Adrenal gland (tissue), 12 donors: ENCODE results near the gene GLRA3. TPM values are rescaled to one million over a fixed set of nuclear protein-coding genes. Genes with fewer than 3 reads are reported as not detected.

Source experiments
- DNase-seq, 7 donors: peaks; one replicate each; pipeline ENCODE4 v3.0.0-alpha.2; 2019 to 2020
- H3K27ac ChIP-seq, 5 donors: fragments of 200-600 bp; sonication (generic) in 4 of 5; 1 replicate in 3 of 5; 2 replicates in 2 of 5; pipeline versions ENCODE4 v1.5.1 to v1.8.0; 2016 to 2020; ENCODE audit warnings: mild to moderate bottlenecking in 1 of 5
- H3K27me3 ChIP-seq: fragments of 200-600 bp; 2 replicates; pipeline ENCODE4 v1.8.0; 2021
- H3K36me3 ChIP-seq, 2 donors: fragments of 200-600 bp; replicated peaks in 1 of 2; 1 replicate in 1 of 2; 2 replicates in 1 of 2; pipeline versions ENCODE4 v1.5.1 to v1.8.0; 2018 to 2022
- H3K4me1 ChIP-seq, 2 donors: fragments of 200-600 bp; replicated peaks in 1 of 2; 1 replicate in 1 of 2; 2 replicates in 1 of 2; pipeline versions ENCODE4 v1.5.1 to v1.8.0; 2018 to 2021
- H3K4me3 ChIP-seq, 4 donors: fragments of 200-600 bp; sonication (generic) in 3 of 4; one replicate each; pipeline ENCODE4 v1.5.1; 2016 to 2018
- H3K9me3 ChIP-seq, 3 donors: fragments of 200-600 bp; sonication (generic) in 1 of 3; replicated peaks in 1 of 3; 1 replicate in 2 of 3; 2 replicates in 1 of 3; pipeline versions ENCODE4 v1.5.1 to v1.8.0; 2016 to 2021
- CTCF ChIP-seq, 6 experiments: fragments of 450-650 bp in 4 of 6; fragments of 200-600 bp in 2 of 6; sonication (generic) in 1 of 6; IDR thresholded peaks; 1 replicate in 5 of 6; 2 replicates in 1 of 6; pipeline versions ENCODE4 v1.5.1 to v1.8.0; 2016 to 2021; ENCODE audit warnings: antibody characterized with exemption in 6 of 6, mild to moderate bottlenecking in 2 of 6, moderate library complexity in 1 of 6
- POLR2A ChIP-seq, 2 donors: fragments of 450-650 bp; IDR thresholded peaks; one replicate each; pipeline ENCODE4 v1.6.1; 2017; ENCODE audit warnings: antibody characterized with exemption in 2 of 2, mild to moderate bottlenecking in 2 of 2, moderate library complexity in 1 of 2
- WGBS, 4 donors: extraction: QIAGEN DNeasy Blood & Tissue Kit in 2 of 4; methylation state at CpG; one replicate each; pipeline versions ENCODE4 v1.1.5 to v1.1.7; 2013 to 2017; 5-methylcytosine and 5-hydroxymethylcytosine counted together
- intact Hi-C, 2 donors: fragments of 100-400 bp; cut with DNase I; formaldehyde crosslinking; loops; one replicate each; pipeline versions ENCODE4 v1.14.1 to v1.15.0; 2022 to 2023
- polyA plus RNA-seq, 3 donors: library from polyadenylated mRNA; stranded (reverse); fragments of 200-250 nt in 2 of 3; fragments of 350-450 nt in 1 of 3; fragmentation: Illumina TruSeq in 1 of 3; extraction: RNeasy Lipid Tissue Mini Kit (QIAGEN cat#74804) in 1 of 3; gene quantifications; one replicate each; pipeline ENCODE4 v1.2.3, GENCODE V29; 2013 to 2014
- total RNA-seq, 9 donors: library from RNA; depleted of rRNA in 4 of 9; stranded (reverse); fragments of >200 nt in 4 of 9; fragments of 120-200 nt in 1 of 9; fragmentation: NEBNext Ultra II Directional in 1 of 9; extraction: Animal tissue kit (Norgen Biotek cat#: 25700) in 1 of 9; gene quantifications; one replicate each; pipeline versions ENCODE4 v1.1.0 to v1.2.4, GENCODE V29; 2013 to 2023
- donor health status: healthy with polysubstance abuse.
- donor health status: Bipolar disorder and iron deficiency.
- donor health status: DM: yes; HTN: yes; CAD: no.
- donor health status: DM: no; HTN: no; CAD: no.
- donor health status: DM: no; HTN: no; CAD: no.
- donor health status: DM: yes; HTN: yes; CAD: no.

The GLRA3 gene
- total and polyA plus RNA-seq, 12 donors = 0.03 to 2.2 (median 0.24) TPM; not detected in 3

GRCh38 chr4:174681723-174682300 is 147.2 kb downstream of the GLRA3 start:
- H3K4me1 ChIP-seq = peaks cover 0 to 10% of the 10 kb centered on the region in 2 donors
- WGBS, 4 donors = 47 to 62% (median 57%) methylated on average over 4 of the region's 4 CpGs

DNA sequence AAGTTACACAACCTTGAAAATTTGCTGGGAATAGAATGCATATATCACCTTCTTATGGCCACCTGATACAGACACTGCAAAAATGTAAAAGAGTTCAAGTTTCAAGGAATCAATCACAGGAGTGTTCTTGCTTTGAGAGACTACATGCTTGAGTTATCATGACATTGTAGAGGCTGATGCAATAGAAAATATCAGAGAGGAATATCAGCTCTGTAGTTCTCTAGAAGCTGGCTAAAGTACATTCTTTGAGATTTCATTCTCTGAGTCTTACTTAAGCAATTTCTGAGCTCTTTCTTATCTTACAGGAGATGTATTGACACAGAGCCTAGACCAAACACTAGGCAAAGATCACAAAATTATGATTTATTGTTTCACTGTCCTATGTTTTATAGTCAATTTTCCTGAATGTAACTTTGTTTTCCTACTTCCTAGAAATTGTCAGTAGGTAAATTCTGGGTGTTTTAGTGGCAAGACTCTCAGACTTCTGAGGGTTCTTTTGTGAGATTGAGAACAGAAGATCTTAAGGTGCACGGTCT is 154.7 kb downstream of the GLRA3 start:
- Histone ChIP-seq H3K9me3 (no peaks in the 10 kb centered on the region), H3K27ac (no peak overlapping the region), H3K4me3 (no peak overlapping the region), H3K36me3 (no peaks in the 10 kb centered on the region), H3K4me1 (no peaks in the 10 kb centered on the region), H3K27me3 (no peaks in the 10 kb centered on the region)
- intact Hi-C loops = no loop called here
- 89 to 100% (median 91%) methylated on average over 1 of the region's 1 CpG for WGBS, 4 donors
- TF ChIP-seq CTCF (IDR thresholded peaks at IDR 0.05) (no peak), POLR2A (IDR thresholded peaks at IDR 0.05) (no peak)
- DNase-seq = no peak

More at GRCh38 chr4:174681723-174682300, 147.2 kb downstream of the GLRA3 start:
- Histone ChIP-seq H3K27me3 (no peaks in the 10 kb centered on the region), H3K27ac (peak overlapping the region in 2 of 5 donors; percentile 75 to 76), H3K9me3 (no peaks in the 10 kb centered on the region), H3K4me3 (no peak overlapping the region), H3K36me3 (no peaks in the 10 kb centered on the region)
- intact Hi-C loops = no loop called here
- DNase-seq = peak in 4 of 7 donors; percentile 23 to 58 (median 42)
- no peak for TF ChIP-seq POLR2A (IDR thresholded peaks at IDR 0.05)
- no peak for TF ChIP-seq CTCF (IDR thresholded peaks at IDR 0.05)

- no peak overlapping the region for H3K27ac ChIP-seq
- TF ChIP-seq CTCF (IDR thresholded peaks at IDR 0.05) (no peak), POLR2A (IDR thresholded peaks at IDR 0.05) (no peak)
- DNase-seq = no peak
- no peaks in the 10 kb centered on the region for H3K36me3 ChIP-seq
- intact Hi-C loops = no loop called here
- no peaks in the 10 kb centered on the region for H3K4me1 ChIP-seq
- no peak overlapping the region for H3K4me3 ChIP-seq
- no peaks in the 10 kb centered on the region for H3K27me3 ChIP-seq
- H3K9me3 ChIP-seq = no peaks in the 10 kb centered on the region
Measured at GRCh38 chr4:174673865-174674264, 155.2 kb downstream of the GLRA3 start.

GRCh38 chr4:174672276-174672675 is 156.8 kb downstream of the GLRA3 start:
- no peaks in the 10 kb centered on the region for H3K4me1 ChIP-seq
- DNase-seq = no peak
- TF ChIP-seq CTCF (IDR thresholded peaks at IDR 0.05) (no peak), POLR2A (IDR thresholded peaks at IDR 0.05) (no peak)

More at GRCh38 chr4:174672276-174672675, 156.8 kb downstream of the GLRA3 start:
- Histone ChIP-seq H3K9me3 (no peaks in the 10 kb centered on the region), H3K27me3 (no peaks in the 10 kb centered on the region), H3K4me3 (no peak overlapping the region), H3K36me3 (no peaks in the 10 kb centered on the region), H3K27ac (no peak overlapping the region)
- intact Hi-C loops = no loop called here
- 73 to 82% (median 78%) methylated on average over 4 of the region's 4 CpGs for WGBS, 4 donors
